Natural killer cell (primary cell): Measurements from ENCODE around the gene RDX. TPM values are rescaled to one million over a fixed set of nuclear protein-coding genes. Genes with fewer than 3 reads are reported as not detected.
"Not testable (repeated sequence)": the region's sequence is repeated elsewhere in the genome, so short reads cannot be mapped to it uniquely, and the experiment has no call there.

Source experiments
- ATAC-seq, 3 donors: fragments of 150-1000 bp in 2 of 3; fragments of 200-7000 bp in 1 of 3; cut with Tn5 transposase; 1 replicate in 1 of 3; 2 replicates in 2 of 3; pipeline ENCODE4 v1.10.0; 2021; ENCODE audit warnings: mild to moderate bottlenecking in 2 of 3, moderate library complexity in 2 of 3
- DNase-seq, 2 donors: peaks; one replicate each; pipeline versions ENCODE4 v3.0.0 to v3.0.0-alpha.2; 2013 to 2021; ENCODE audit warnings: mixed read lengths in 1 of 2
- H3K27ac ChIP-seq: one replicate; pipeline ENCODE4 v1.5.1; 2013; ENCODE audit warnings: mild to moderate bottlenecking, low read length
- H3K27me3 ChIP-seq: one replicate; pipeline ENCODE4 v1.6.1; 2013; ENCODE audit warnings: low read length; ENCODE audit not compliant: control insufficient read depth, insufficient read depth
- H3K36me3 ChIP-seq: one replicate; pipeline ENCODE4 v1.6.1; 2013; ENCODE audit warnings: low read length; ENCODE audit not compliant: control insufficient read depth, insufficient read depth
- H3K4me1 ChIP-seq: one replicate; pipeline ENCODE4 v1.6.1; 2013; ENCODE audit warnings: low read length; ENCODE audit not compliant: control insufficient read depth, insufficient read depth
- H3K4me3 ChIP-seq: one replicate; pipeline ENCODE4 v1.5.1; 2013; ENCODE audit warnings: low read length
- H3K9me3 ChIP-seq: one replicate; pipeline ENCODE4 v1.6.1; 2013; ENCODE audit warnings: low read length; ENCODE audit not compliant: control insufficient read depth, insufficient read depth
- H3K27ac Mint-ChIP-seq, 2 donors: one replicate each; pipeline ENCODE4 v1.8.0; 2022; ENCODE audit warnings: mild to moderate bottlenecking in 2 of 2, mixed read lengths in 2 of 2, moderate library complexity in 1 of 2
- H3K27me3 Mint-ChIP-seq, 2 donors: one replicate each; pipeline ENCODE4 v1.8.0; 2022; ENCODE audit warnings: low read depth in 2 of 2, mixed read lengths in 2 of 2
- H3K36me3 Mint-ChIP-seq: one replicate; pipeline ENCODE4 v1.8.0; 2022; ENCODE audit warnings: mixed read lengths
- H3K4me1 Mint-ChIP-seq, 2 donors: one replicate each; pipeline ENCODE4 v1.8.0; 2022; ENCODE audit warnings: mixed read lengths in 2 of 2
- H3K4me3 Mint-ChIP-seq: one replicate; pipeline ENCODE4 v1.8.0; 2022; ENCODE audit warnings: mild to moderate bottlenecking, moderate library complexity, mixed read lengths
- H3K9me3 Mint-ChIP-seq, 2 donors: one replicate each; pipeline ENCODE4 v1.8.0; 2022; ENCODE audit warnings: mixed read lengths in 2 of 2
- WGBS: methylation state at CpG from one replicate; pipeline ENCODE4 v1.1.7; 2013; ENCODE audit warnings: missing lambda C conversion rate; ENCODE audit not compliant: insufficient coverage; 5-methylcytosine and 5-hydroxymethylcytosine counted together
- intact Hi-C: fragments of 100-400 bp; cut with micrococcal nuclease; formaldehyde crosslinking; loops from one replicate; pipeline ENCODE4 v1.14.2; 2022
- total RNA-seq, 4 donors: library from RNA; stranded (reverse); fragments of 120-200 nt in 1 of 4; gene quantifications; one replicate each; pipeline versions ENCODE4 v1.2.3 to v1.2.4, GENCODE V29; 2013 to 2022
- TF ChIP-seq, protein P1 (sequence below): fragments of 200-600 bp; IDR thresholded peaks from one replicate; pipeline ENCODE4 v1.8.0; 2022; ENCODE audit warnings: antibody characterized with exemption

Gene RDX
- total RNA-seq, 3 donors from 2014 or later (not counting 1 experiment from before 2014, with no cell fraction given): 22.6 to 31.1 (median 25.9) TPM

GRCh38 chr11:110219006-110219785 is 77.2 kb downstream of the RDX start:
- ATAC-seq: no peak
- H3K4me3 Mint-ChIP-seq: no peak overlapping the region
- H3K9me3 Mint-ChIP-seq: no peaks in the 10 kb centered on the region
- H3K27ac Mint-ChIP-seq: no peak overlapping the region
- DNase-seq: no peak
- no peaks in the 10 kb centered on the region for H3K4me1 Mint-ChIP-seq
- peaks cover 6% of the 10 kb centered on the region for H3K36me3 Mint-ChIP-seq
- H3K27me3 ChIP-seq: no peaks in the 10 kb centered on the region
- intact Hi-C loops: no loop called here
- H3K4me1 ChIP-seq: no peaks in the 10 kb centered on the region
- WGBS: 97% methylated on average over 4 of the region's 4 CpGs
- H3K4me3 ChIP-seq: no peak overlapping the region
- TF ChIP-seq, protein P1, sequence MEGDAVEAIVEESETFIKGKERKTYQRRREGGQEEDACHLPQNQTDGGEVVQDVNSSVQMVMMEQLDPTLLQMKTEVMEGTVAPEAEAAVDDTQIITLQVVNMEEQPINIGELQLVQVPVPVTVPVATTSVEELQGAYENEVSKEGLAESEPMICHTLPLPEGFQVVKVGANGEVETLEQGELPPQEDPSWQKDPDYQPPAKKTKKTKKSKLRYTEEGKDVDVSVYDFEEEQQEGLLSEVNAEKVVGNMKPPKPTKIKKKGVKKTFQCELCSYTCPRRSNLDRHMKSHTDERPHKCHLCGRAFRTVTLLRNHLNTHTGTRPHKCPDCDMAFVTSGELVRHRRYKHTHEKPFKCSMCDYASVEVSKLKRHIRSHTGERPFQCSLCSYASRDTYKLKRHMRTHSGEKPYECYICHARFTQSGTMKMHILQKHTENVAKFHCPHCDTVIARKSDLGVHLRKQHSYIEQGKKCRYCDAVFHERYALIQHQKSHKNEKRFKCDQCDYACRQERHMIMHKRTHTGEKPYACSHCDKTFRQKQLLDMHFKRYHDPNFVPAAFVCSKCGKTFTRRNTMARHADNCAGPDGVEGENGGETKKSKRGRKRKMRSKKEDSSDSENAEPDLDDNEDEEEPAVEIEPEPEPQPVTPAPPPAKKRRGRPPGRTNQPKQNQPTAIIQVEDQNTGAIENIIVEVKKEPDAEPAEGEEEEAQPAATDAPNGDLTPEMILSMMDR: no peak
- no peak overlapping the region for H3K27ac ChIP-seq
- no peaks in the 10 kb centered on the region for H3K27me3 Mint-ChIP-seq
- no peaks in the 10 kb centered on the region for H3K9me3 ChIP-seq
- no peaks in the 10 kb centered on the region for H3K36me3 ChIP-seq

DNA sequence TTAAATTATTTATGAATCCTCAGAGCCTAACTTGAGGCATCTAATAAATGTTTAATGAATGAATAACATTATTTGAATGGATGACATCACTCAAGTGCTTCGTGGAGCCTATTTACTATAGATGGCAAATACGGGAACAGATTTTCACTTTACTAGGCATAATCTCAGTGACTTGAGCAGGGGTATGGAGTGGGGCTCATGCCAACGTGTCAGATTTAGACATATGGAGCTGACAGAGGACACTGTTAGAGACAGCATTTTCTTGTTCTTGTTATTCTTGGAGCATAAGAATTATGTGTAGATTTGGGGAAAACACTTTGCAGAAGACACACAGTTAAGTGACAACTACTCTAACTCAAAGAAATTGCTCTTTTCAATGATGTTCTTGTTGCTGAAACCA is 78.5 kb downstream of the RDX start:
- peaks cover 6% of the 10 kb centered on the region for H3K36me3 Mint-ChIP-seq
- Histone ChIP-seq H3K27me3 (no peaks in the 10 kb centered on the region), H3K4me1 (no peaks in the 10 kb centered on the region), H3K9me3 (no peaks in the 10 kb centered on the region), H3K4me3 (no peak overlapping the region), H3K36me3 (no peaks in the 10 kb centered on the region), H3K27ac (no peak overlapping the region)
- no peaks in the 10 kb centered on the region for H3K4me1 Mint-ChIP-seq
- no peaks in the 10 kb centered on the region for H3K9me3 Mint-ChIP-seq
- no peaks in the 10 kb centered on the region for H3K27me3 Mint-ChIP-seq
- 93% methylated on average over 3 of the region's 3 CpGs for WGBS
- H3K27ac Mint-ChIP-seq: no peak overlapping the region
- intact Hi-C loops: no loop called here
- no peak for ATAC-seq
- no peak overlapping the region for H3K4me3 Mint-ChIP-seq
- DNase-seq: no peak
- TF ChIP-seq, protein P1: no peak

- no peaks in the 10 kb centered on the region for H3K27me3 Mint-ChIP-seq
- Histone ChIP-seq H3K4me3 (no peak overlapping the region), H3K27ac (no peak overlapping the region), H3K27me3 (no peaks in the 10 kb centered on the region), H3K4me1 (no peaks in the 10 kb centered on the region), H3K36me3 (no peaks in the 10 kb centered on the region), H3K9me3 (no peaks in the 10 kb centered on the region)
- DNase-seq (no peak), ATAC-seq (peak in 1 of 3 donors; percentile 24)
- H3K4me3 Mint-ChIP-seq: no peak overlapping the region
- no peaks in the 10 kb centered on the region for H3K9me3 Mint-ChIP-seq
- TF ChIP-seq, protein P1: no peak
- 90% methylated on average over 8 of the region's 12 CpGs for WGBS
- peaks cover 6% of the 10 kb centered on the region for H3K36me3 Mint-ChIP-seq
- H3K4me1 Mint-ChIP-seq: no peaks in the 10 kb centered on the region
- intact Hi-C loops: no loop called here
- no peak overlapping the region for H3K27ac Mint-ChIP-seq
These were observed 79.1 kb downstream of the RDX start for GRCh38 chr11:110217223-110217877.

GRCh38 chr11:110209313-110209694 is 87.1 kb downstream of the RDX start:
- intact Hi-C loops: not testable (repeated sequence)
- WGBS: 20% methylated on average over 1 of the region's 14 CpGs

GRCh38 chr11:110208678-110209312 is 87.6 kb downstream of the RDX start:
- H3K9me3 Mint-ChIP-seq, intact Hi-C loops, H3K27me3 Mint-ChIP-seq, H3K36me3 Mint-ChIP-seq, ATAC-seq, H3K27ac Mint-ChIP-seq, H3K9me3 ChIP-seq, H3K27me3 ChIP-seq, H3K4me3 ChIP-seq, H3K27ac ChIP-seq, H3K4me1 Mint-ChIP-seq, H3K4me1 ChIP-seq, H3K36me3 ChIP-seq: not testable (repeated sequence)
- DNase-seq: peak in 1 of 2 donors; percentile 22
- H3K4me3 Mint-ChIP-seq: peak overlapping the region; percentile 57
- WGBS: 89% methylated on average over 13 of the region's 29 CpGs

More at GRCh38 chr11:110209313-110209694, 87.1 kb downstream of the RDX start:
- H3K9me3 Mint-ChIP-seq, H3K27ac Mint-ChIP-seq, H3K27me3 ChIP-seq, H3K36me3 Mint-ChIP-seq, H3K27ac ChIP-seq, H3K27me3 Mint-ChIP-seq, H3K9me3 ChIP-seq, DNase-seq, H3K4me3 ChIP-seq, ATAC-seq, H3K4me1 ChIP-seq, H3K36me3 ChIP-seq, H3K4me1 Mint-ChIP-seq: not testable (repeated sequence)
- H3K4me3 Mint-ChIP-seq: peak overlapping the region; percentile 57
